Fibroblast of skin of left quadriceps (primary cell): Measurements from ENCODE around the gene NOS2.

Experiments used
- DNase-seq, 2 experiments: peaks; one replicate each; pipeline ENCODE4 v3.0.0-alpha.2; 2013; ENCODE audit warnings: low read depth in 2 of 2

Gene NOS2

DNA sequence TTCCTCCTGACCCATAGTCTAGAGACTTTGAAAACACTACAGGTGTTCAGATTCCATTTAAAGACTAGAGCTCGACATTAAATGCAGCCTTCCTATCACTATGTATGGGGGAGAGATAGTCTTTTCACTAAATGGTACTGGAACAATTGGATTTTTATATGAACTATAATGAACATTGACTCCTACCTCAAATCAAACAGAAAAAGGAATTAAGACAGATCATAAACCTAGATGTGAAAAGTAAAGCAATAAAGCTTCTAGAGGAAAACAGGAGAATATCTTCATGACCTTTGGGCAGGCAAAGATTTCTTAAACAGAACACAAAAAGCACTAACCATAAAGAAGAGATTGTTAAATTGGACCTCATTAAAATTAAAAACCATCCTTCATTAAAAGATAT, 18.8 kb upstream of the NOS2 start:
- no peak for DNase-seq

DNA sequence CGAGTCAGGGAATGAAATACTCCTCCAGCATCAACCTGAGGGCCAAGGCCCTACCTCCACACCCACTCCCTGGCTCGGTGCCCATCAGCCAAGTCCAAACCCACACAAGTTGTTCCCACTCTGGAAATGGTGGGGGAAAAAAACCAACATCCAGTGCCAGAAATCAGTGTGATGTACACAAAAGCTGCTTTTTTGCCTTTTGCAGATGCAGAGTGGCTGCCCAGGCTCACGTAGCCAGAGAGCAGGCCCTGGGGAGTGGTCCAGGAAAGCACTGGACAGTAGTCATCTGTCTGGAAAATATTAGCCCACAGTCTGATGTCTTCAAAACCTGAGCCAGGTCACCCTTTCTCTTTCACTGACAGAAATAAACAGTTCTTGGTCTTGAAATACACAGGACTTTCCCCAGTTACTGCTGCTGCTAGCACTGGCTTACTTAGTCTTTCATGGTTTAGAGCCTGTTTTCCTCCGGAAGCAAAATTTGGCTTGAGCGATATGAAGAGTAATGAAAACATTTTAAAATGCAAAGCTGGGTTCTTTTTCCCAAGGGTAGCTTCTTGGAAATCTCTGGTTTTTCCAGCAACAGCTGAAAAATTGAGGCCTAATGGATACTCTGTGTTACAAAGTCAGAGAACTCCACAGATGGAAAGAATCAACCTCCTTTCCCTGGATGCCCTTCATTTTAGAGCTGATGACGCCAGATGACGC, 18.2 kb upstream of the NOS2 start:
- no peak for DNase-seq

DNA sequence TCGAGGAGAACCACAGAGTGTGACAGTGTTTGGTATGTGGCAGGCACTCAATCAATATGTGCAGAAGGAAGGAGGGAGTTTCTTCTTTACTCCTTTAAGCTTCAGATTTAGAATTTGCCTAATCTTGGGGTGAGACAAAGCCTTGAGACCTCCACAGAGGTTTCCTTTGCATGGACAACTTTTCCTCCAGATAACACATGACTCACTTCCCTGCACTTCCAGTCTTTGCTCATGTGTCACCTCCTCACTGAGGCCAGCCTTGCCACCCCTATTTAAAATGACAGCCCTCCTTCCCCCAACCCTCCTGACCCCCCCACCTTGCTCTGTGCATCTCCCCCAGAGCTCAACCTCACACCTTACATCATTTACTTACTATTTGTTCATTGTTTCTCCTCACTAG, 17.4 kb upstream of the NOS2 start:
- DNase-seq = no peak

DNA sequence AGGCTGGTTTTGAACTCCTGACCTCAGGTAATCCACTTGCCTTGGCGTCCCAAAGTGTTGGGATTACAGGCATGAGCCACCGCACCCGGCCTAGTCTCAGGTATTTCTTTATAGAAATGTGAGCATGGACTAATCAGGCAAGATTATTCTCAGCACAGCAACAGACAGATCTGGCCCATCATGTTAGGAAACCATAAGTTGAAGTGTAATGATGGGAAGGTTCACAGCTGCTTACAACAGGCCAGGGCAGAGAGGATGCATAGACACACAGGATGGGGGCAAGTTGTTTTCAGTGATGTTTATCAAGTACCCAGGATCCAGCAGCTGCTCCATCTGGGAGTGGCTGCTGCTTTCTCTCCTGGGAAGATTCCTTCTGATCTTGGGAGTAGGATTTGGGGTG, 16.6 kb upstream of the NOS2 start:
- no peak for DNase-seq

DNA sequence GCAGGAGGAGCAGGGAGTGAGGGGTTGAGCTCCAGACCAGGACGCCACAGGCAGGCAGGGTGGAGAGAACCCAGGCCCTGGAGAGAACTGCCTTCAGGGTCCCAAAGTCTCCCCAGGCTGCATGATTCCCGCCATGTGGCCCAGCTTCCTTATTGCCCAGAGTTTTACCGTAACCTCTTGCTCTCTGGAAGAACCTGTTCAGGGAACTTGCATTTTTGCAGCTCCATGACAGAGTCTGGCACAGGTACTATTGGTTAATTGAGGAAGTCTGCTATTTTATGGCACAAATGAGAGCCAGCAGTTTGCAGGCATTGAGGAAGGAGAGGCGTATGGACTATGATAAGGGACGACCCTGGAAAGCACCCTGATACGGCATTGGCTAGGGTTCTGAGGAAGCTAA, 11.6 kb upstream of the NOS2 start:
- DNase-seq = no peak

DNA sequence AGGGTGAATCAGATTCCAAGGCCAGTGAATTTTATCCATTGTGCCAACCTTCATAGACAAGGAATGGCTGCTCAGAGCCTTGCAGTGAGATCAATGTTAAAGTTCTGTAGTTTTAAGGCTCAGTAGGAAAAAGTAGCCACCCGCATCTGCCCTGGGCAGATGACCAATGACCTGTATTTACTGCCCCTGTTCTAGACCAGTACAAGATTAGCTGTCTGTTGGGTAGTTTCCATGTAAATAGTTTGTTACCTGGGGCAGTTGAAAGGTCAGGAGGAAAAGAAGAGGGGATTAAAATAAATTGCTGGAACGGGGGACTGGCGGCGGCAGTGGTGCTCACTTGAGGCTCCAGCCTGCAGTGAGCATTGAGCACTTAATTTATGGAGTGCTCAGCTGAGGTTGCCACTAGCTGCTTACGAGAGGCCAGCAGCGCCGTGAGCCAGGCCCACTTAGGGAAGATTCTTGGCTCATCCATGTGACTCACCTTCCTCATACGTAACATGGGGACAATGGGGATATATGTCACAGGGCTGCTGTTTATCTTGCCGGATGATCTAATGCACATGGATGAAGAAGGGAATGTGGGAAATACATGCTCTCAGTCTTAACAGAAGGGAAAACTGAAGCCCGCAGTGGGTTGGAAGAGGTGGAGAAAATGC, 10.7 kb upstream of the NOS2 start:
- DNase-seq = peak in 1 of 2 experiments; percentile 11

DNA sequence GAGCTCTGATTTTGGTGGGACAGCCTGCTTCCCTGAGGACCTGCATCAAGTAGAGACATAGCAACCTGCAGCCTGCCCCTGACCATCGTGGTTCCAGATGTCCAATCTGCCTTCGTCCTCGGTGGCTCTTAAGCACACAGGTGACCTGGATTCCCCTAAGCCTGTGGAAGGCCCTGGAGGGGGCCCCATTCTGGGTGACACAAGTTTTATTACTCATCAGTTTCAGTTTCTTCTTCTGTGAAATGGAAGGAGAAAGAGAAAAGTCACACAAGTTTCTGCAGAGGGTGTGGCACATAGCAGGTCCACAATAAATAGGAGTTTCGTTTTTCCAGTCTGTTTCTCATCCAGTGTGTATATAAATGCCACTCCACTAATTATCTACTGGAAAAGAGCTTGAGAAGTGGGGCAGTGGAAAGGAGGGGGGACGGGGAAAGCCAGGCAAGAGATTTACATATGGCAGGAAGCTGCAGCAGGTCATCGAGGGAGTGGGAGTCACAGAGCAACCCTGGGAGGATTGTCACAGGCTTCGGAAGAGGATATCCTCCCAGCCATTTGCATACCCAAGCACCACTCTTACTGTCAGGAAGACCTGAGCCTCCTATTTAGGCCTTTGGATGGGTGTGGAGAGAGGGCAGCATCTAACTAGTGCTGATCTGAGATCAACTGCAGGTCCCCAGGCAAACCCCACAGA, 10.0 kb upstream of the NOS2 start:
- no peak for DNase-seq

DNA sequence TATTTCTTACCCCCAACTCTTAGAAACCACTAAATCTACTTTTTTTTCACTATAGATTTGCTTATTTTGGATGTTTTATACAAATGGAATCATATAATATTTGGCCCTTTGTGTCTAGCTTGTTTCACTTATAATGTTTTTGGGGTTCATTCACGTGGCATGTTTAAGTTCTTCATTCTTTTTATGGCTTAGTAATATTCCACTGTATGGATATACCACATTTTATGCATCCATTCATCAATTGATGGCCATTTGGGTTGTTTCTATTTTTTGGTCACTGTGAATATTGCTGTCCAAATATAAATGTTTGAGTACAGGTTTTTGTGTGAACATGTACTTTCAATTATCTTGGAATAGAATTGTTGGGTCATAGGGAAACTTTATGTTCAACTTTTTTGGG, 9.2 kb upstream of the NOS2 start:
- DNase-seq = no peak

DNA sequence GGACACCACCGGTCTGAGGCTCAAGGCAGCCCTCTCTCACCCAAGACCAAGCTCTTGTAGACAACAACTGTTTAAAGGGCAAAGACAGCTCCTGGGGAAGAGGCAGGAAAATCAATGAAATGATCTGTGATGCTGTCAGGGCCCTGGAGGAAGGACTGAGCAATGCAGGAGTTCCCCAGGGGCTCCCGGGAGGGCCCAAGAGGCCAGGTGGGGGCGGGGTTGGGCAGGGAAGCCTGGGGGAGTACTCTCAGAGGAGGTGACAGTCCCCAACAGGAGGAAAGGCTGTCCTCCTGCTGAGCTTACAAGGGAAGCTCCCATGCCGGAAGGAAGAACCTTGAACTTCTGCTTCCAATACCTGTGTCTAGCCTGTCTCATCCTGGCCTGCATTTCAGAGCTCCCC, 8.3 kb upstream of the NOS2 start:
- DNase-seq = no peak

DNA sequence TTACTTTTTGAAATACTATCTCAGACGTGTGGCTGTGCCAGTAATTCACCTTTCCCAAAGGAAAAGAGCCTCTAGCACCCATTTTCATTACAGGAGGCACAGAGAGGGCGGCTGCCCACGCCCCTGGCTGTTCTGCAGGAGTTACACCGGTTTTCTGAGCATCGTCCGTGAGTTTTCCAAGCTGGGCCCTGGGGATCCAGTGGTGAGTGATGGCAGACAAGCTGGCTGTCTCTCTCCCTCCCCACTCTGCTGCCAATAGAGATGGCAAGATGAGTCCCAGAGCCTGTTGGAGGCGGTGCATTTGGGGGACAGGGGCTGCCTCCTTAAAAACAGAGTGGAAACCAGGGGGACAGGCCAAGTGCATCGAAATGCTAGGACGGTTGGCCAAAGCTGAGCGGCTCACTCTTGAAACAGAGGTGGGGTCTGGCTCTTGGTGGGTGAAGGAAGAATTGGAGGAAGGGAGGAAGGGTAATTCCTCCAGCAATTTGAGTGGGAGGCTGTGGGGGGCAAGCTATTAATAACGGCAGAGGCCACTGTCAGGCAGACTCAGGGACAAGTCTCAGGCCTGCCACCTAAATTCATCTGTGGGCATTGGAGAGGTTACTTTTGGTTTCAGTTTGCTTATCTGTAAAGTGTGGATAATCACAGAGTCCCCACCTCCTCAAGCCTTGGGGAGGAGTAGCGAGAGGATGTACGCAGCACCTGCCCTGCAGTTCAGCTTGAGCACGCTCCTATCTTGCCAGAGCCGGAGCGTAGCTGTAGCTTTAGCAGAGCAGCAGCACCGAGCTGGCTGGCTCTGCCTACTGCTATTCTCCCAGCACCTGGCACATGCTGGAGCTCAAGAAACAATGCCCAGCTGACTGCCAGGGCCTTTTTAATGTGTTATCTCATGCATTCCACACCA, 7.5 kb upstream of the NOS2 start:
- DNase-seq = no peak

DNA sequence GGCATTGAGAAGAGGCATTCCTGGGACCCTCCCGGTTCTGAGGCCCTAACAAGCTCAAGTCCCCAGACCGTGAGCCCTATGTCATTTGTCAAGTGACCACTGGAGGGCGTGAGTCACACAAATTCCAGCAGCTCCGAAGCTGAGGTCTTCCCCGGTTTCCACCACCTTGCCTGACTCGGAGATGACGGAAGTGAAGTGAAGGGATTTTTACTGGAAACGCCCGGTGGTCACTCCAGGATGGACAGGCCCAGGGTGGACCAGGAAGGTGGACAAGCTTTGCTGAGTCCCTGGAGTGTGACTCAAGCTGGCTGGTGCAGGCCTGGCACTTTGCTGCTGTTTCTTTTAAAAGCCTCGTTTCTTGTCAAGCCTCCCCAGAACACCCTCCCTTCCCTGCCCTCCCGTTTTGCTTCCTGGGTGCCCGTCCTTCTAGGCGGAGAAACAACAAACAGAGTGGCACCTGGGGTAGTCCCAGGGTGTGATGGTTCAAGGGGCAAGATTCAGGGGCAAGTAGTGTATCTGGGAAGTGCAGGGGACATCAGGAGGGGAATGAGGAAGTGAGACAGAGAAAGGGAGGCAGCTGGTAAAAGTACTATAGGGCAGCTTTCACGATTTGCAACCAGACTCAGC, 5.3 kb upstream of the NOS2 start:
- DNase-seq = peak; percentile 68 to 73

DNA sequence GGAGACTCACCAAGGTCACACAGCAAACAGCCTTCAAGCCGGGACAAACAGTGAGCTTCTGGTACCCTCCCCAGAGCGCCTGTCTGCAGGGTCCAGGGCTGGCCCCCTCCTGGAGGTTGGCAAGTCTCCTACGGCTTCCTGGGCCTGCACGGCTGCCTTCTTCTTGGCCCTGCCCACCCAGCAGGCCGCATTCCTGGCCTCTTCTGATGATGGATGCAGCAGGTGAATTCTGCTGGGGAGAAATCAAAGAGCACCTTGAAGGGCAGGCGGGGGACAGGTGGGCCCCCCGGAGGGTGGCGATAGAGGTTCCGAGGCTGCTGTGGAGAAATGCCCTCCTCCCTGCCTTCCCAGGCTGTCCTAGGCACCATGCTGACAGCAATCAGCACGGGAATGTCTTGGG, 3.8 kb upstream of the NOS2 start:
- DNase-seq = no peak

DNA sequence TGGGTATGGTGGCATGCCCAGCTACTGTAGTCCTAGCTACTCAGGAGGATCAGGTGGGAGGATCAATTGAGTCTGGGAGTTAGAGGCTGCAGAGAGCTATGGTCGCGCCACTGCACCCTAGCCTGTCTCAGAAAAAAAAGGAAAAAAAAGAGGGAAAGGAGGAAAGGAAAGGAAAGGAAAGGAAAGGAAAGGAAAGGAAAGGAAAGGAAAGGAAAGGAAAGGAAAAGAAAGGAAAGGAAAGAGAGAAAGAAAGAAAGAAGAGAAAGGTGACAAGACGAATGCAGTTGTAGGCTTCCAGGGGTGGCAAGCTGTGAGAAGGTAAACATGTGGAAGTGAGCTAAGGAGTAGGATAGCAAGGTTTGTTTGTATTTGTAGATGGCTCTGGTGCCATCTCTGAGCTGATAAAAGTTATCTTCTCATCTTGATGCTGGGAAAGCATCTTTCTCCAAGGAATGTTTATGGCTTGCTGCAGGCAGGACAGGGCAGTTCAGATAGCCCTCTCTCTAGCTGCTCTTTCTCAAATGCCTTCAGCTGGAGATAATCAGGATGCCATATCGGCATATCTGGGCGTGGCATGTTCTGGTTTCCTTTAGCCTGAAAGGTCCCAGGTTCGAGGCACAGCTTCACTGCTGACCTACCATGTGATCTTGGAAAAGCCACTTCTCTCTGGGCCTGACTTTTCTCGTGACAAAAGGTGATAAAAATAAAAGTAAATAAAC, 2.8 kb upstream of the NOS2 start:
- no peak for DNase-seq

DNA sequence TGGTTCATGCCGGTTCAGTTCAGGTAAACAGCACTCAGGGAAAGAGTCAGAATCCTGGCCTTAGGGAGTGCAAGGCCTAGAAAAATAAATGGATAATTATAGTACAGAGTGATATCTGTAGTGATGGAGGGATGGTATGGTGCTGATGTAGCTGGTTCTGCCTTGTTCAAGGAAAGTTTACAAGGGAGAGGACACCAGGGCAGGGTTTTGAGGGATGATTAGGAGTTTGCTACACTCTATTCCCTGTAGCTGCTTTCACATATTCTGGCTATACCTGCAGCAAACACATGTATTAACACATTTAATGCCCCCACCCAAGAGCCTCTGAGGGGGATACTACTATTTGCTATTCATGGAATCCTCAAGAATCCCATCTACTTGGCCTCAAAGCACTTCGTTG, 1.7 kb upstream of the NOS2 start:
- no peak for DNase-seq

DNA sequence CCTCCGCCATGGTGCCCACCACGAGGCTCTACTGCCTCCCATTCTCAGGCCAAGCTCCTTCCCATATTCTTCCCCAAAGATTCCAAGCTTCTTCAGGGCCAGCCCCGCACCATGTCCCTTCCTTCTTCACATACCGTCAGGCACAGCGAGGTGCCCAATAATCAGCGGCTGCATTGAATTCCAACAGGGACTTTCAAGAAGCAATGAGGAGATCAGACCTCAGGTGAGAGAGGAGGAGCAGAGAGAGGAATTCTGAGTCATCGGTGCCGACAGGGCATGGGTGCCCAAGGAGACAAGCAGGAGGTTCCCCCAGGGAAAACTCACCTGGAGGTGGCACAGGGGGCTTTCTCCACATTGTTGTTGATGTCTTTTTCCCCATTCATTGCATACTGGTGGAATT, 2.0 kb downstream of the NOS2 start:
- no peak for DNase-seq

DNA sequence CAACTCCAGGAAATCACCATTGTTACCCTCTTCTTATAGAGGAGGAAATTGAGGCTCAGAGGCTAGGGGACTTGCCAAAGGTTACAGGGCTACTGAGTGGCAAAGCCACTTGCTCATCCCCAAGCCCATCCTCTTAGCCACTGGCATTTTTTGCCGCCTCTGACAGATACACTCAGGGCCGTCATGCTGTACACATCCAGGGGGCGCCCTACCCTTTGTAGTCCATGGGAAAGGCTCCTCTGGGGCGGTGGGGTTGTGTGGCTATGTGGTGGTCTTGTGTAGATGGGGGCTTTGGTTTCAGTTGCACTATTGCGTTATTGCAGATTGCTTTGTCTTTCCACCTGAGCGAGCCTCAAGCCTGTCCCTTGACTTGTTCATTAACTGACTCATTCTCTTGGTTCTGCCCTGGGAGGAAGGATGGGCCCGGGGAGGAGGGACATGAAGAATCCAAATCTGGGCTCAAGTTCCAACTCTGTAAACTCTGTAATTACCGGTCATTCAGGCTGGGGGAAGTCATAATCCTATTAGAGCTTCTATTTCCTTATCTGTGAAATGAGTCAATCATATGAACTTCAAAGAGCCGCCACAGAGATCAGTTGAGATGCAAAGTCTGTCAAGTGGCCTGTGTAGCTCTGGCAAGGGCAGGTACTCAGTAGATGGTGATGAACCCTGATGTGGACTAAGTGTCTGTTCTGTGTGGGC, 2.8 kb downstream of the NOS2 start:
- DNase-seq = no peak

DNA sequence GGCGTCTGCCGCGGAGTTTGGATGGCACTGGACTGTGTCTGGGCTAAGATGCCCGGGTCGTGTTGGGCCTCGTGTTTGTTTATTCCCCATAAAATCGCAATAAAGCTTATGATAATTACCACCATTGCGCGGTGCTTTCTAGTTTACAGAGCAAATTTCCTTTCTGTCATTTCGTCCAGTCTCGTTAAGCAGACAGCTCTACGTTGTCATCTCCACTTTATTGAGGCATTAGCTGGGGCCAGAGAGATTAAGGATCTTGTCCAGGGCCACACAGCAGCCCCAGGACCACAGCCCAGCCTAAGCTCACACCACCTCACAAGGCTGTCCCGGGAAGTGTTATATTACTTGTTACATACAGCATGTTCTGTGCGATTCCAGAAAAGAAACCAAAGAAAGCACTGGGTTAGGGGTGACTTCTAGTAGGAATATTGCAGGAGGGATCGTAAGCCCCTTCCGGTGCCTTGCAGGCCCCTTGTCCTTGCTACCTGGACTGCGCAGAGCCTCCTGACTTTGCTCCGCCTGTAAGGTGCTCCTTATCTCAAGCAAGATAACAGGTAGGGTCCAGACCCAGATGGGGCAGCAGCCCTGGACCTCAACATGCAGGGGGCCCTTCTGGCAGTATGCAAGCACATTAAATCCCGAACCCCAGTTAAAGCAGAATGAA, 6.3 kb downstream of the NOS2 start:
- no peak for DNase-seq

DNA sequence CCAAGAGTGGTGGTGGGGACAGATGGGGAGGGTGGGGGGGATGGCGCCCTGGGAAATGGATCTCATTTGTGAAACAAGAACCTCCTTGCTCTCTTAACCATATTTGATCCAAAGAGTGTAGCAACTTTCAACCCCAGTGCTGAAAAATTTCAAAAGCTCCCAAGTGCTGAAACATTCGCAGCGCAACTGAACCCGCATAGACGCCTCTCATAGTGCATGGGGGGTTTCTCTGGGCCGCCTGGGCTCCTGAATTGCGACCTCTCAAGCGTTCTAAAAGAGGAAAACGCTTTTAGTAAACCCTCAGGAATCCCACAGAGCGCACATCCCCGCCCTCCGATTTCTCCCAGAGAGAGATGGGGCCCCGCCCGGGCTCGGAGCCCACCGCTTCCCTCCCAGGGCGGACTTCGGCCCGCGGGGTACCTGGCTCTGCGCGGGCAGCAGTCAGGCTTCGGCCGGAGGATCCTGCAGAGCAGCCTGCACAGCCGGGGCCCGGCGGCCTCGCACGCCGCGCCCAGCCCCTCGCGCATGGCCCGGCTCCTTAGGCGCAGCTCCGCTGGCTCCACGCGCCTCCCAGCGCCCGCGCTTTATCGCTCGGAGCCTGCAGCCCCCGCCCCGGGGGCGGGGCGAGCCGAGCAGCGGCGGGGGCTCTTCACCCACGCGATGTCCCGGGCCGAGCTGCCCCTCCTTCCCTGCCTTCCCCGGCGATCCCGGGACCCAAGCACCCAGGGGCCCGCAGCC, 7.0 kb downstream of the NOS2 start:
- DNase-seq = no peak

DNA sequence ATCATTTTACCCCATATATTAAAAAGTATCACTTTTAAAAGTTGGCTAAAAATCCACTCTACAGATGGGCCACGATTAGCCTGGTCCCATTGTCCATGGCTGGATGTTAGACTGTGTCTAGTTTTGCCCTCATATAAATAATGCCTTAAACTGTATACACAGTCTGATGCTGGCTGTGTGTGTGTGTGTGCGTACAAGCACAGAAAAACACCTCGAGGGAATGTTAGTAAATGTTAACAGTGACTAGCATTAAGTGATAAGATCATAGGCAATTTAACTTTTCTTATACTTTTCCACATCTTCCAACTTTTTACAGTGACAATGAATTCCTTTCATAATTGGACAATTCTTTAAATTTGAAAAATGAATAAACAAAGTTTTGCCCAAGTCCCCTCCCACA, 8.2 kb downstream of the NOS2 start:
- no peak for DNase-seq
